HG02943 (cell line): ENCODE data around the gene PPP2R5C.
"Not testable (repeated sequence)": the region's sequence is repeated elsewhere in the genome, so short reads cannot be mapped to it uniquely, and the experiment has no call there.

ENCODE experiments used
- ATAC-seq: cut with Tn5 transposase; IDR thresholded peaks from one replicate; pipeline ENCODE4 v1.9.1; 2021; ENCODE audit warnings: mild to moderate bottlenecking, low read depth, moderate library complexity; ENCODE audit not compliant: unreplicated experiment

Gene PPP2R5C

DNA sequence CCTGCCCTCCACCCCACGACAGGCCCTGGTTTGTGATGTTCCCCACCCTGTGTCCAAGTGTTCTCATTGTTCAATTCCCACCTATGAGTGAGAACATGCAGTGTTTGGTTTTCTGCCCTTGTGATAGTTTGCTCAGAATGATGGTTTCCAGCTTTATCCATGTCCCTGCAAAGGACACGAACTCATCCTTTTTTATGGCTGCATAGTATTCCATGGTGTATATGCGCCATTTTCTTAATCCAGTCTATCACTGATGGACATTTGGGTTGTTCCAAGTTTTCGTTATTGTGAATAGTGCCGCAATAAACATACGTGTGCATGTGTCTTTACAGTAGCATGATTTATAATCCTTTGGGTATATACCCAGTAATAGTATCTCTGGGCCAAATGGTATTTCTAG lies 17.1 kb upstream of the PPP2R5C start:
- ATAC-seq: not testable (repeated sequence)

DNA sequence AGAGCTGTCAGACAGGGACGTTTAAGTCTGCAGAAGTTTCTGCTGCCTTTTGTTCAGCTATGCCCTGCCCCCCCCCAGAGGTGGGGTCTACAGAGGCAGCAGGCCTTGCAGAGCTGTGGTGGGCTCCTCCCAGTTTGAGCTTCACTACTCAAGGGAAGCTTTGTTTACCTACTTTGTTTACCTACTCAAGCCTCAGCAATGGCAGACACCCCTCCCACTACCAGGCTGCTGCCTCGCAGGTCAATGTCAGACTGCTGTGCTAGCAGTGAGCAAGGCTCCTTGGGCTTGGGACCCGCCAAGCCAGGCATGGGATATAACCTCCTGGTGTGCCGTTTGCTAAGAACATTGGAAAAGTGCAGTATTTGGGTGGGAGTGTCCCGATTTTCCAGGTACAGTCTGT lies 11.8 kb upstream of the PPP2R5C start:
- not testable (repeated sequence) for ATAC-seq

DNA sequence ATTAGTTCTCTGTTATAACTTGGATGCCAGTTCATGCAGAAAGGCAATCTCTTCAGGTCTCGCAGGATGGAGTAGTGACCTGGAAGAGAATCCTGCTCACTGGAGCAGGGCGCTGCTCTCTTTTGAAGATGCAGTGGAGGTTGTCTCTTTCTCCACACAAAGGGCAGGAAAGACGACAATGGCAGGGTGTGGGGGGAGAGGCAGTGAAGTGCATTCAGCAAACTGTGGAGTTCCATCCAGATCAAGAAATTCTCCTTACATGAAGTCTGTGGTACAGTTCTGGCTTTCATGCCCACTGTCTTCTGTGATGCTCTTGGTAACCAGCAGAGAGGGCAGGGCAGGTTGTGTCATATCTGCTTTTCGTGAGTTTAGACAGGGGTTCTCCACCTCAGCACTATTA lies 6.6 kb upstream of the PPP2R5C start:
- no peak for ATAC-seq

DNA sequence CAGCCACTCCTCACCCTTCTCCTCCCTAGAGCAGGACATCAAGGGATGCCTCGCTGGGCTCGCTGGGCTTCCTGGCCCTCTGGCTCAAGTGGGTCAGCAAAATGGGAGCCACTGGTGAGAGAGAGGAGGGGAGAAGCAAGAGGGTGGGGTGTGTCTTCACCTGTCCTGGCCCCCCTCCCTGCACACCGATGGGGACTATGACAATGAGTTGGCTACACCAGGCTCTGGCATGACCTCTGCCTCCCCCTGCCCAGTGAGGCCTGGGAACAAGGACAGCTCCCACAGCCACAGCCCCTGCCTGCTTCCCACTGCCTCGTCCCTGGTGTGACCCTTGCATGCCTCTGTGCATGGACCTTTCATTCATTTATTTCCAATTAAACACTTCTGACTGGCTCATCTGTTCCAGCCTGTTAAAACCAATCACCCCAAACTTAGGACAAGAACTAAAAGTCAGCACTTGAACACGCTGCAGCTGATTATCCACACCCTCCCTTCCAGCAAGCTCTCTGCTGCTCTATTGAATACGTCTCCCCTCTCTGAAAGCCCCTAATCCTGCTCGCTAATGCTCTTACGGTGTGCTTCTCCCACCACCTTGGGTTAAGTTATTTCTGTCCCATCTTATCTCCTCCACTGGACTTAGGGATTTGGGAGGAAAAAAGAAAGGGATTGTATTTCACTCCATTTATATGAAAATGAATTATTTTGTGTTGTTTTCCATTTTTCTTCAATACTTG lies 5.8 kb upstream of the PPP2R5C start:
- no peak for ATAC-seq

GRCh38 chr14:101757064-101757838 lies 4.3 kb upstream of the PPP2R5C start:
- ATAC-seq: no peak

DNA sequence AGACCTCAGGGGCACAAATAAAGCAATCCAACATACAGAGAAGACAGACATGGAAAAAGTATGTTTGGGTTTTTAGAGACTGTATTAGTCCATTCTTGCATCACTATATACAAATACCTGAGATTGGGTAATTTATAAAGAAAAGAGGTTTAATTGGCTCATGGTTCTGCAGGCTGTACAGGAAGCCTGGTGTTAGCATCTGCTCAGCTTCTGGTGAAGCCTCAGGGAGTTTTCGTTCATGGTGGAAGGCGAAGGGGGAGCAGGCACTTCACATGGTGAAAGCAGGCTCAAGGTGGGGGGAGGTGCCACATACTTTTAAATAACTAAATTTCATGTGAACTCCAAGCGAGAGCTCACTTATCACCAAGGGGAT lies 3.7 kb upstream of the PPP2R5C start:
- ATAC-seq: no peak

- ATAC-seq: no peak
These were observed 2.5 kb upstream of the PPP2R5C start for GRCh38 chr14:101758913-101759593.

DNA sequence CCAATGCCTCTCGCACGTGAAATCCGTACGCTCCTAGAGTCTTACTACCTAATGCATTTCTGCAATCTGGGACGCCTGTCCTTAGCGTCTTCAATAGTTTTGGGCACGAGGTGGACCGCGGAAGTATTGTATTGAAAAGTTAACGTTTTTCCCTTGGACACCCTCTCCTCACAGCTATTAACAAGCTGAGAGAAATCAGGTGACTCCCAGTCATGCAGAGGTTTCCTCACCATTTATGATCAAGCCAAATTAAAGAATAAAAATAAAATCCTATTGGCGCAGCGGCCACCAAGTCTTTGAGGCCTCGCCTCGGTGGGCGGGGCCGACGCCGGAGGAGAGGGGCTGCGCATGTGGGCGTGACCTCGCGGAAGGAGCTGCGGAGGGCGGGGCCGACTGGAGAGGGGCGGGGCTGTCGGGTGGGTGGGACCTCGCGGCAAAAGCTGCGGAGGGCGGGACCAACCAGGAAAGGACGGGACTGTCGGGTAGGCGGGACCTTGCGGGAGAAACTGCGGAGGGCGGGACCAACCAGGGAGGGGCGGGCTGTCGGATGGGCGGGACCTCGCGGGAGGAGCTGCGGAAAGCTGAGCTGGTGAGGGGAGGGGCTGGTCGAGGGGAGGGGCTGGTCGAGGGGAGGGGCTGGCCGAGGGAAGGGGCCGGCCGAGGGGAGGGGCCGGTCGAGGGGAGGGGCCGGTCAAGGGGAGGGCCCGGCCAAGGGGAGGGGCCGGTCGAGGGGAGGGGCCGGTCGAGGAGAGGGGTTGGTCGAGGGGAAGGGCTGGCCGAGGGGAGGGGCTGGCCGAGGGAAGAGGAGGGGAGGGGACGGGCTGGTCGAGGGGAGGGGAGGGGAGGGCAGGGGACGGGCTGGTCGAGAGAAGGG lies 1.1 kb upstream of the PPP2R5C start:
- peak; percentile 54 for ATAC-seq

- ATAC-seq: peak; percentile 24
These were observed 496 bp downstream of the PPP2R5C start for GRCh38 chr14:101761881-101762529.

- ATAC-seq: no peak
These were observed 1.1 kb downstream of the PPP2R5C start for GRCh38 chr14:101762530-101763101.

GRCh38 chr14:101763941-101764709 lies 2.6 kb downstream of the PPP2R5C start:
- no peak for ATAC-seq

- ATAC-seq: no peak
These were observed 6.3 kb downstream of the PPP2R5C start for GRCh38 chr14:101767618-101768362.

- ATAC-seq: no peak
These were observed 8.7 kb downstream of the PPP2R5C start for GRCh38 chr14:101770183-101770582.

- ATAC-seq: no peak
These were observed 11.3 kb downstream of the PPP2R5C start for GRCh38 chr14:101772770-101773169.

GRCh38 chr14:101773378-101773777 lies 11.9 kb downstream of the PPP2R5C start:
- no peak for ATAC-seq

- no peak for ATAC-seq
These were observed 12.7 kb downstream of the PPP2R5C start for GRCh38 chr14:101774006-101774795.

- no peak for ATAC-seq
These were observed 13.3 kb downstream of the PPP2R5C start for GRCh38 chr14:101774814-101775213.
